SK-N-SH treated with all-trans-retinoic acid at 6 μM for 48 hours (cell line): ENCODE data around the gene ZNF2.

Source experiments
- ATAC-seq: fragments of 200-7000 bp; cut with Tn5 transposase; 3 replicates; pipeline ENCODE4 v1.9.1; 2020; ENCODE audit warnings: mild to moderate bottlenecking, moderate library complexity
- ARNTL ChIP-seq: fragments of 450-650 bp; formaldehyde crosslinking; IDR thresholded peaks from 2 replicates; pipeline ENCODE4 v1.5.0; 2020; ENCODE audit warnings: low read depth, mild to moderate bottlenecking, moderate library complexity, borderline replicate concordance
- BACH2 ChIP-seq: fragments of 250-450 bp; sonication (Bioruptor Pico); IDR thresholded peaks from 2 replicates; pipeline ENCODE4 v1.9.0; 2021; ENCODE audit warnings: mild to moderate bottlenecking, borderline replicate concordance
- CREB5 ChIP-seq: fragments of 250-450 bp; sonication (Bioruptor Pico); IDR thresholded peaks from 2 replicates; pipeline ENCODE4 v1.5.1; 2020; ENCODE audit warnings: low read depth, mild to moderate bottlenecking, moderate library complexity
- CSDC2 ChIP-seq: fragments of 250-450 bp; sonication (Bioruptor Pico); IDR thresholded peaks from 2 replicates; pipeline ENCODE4 v1.5.0; 2020; ENCODE audit warnings: mild to moderate bottlenecking, moderate library complexity
- CSRNP3 ChIP-seq: fragments of 250-450 bp; sonication (Bioruptor Pico); IDR thresholded peaks from 2 replicates; pipeline ENCODE4 v1.5.1; 2021; ENCODE audit warnings: mild to moderate bottlenecking, moderate library complexity
- ESRRG ChIP-seq: fragments of 250-450 bp; sonication (Bioruptor Pico); IDR thresholded peaks from 2 replicates; pipeline ENCODE4 v1.6.1; 2021; ENCODE audit warnings: mild to moderate bottlenecking
- GLIS3 ChIP-seq: fragments of 250-450 bp; sonication (Bioruptor Pico); IDR thresholded peaks from 2 replicates; pipeline ENCODE4 v1.5.0; 2020; ENCODE audit warnings: mild to moderate bottlenecking, moderate library complexity
- OSR1 ChIP-seq: fragments of 250-450 bp; sonication (Bioruptor Pico); IDR thresholded peaks from 2 replicates; pipeline ENCODE4 v1.8.0; 2022; ENCODE audit warnings: moderate library complexity, mild to moderate bottlenecking, inconsistent platforms
- PATZ1 ChIP-seq: fragments of 250-450 bp; sonication (Bioruptor Pico); IDR thresholded peaks from 2 replicates; pipeline ENCODE4 v1.8.0; 2020; ENCODE audit warnings: mild to moderate bottlenecking, moderate library complexity, borderline replicate concordance
- PPARA ChIP-seq: fragments of 250-450 bp; sonication (Bioruptor Pico); IDR thresholded peaks from 2 replicates; pipeline ENCODE4 v1.5.0; 2020; ENCODE audit warnings: mild to moderate bottlenecking, borderline replicate concordance
- RARB ChIP-seq: fragments of 250-450 bp; sonication (Bioruptor Pico); IDR thresholded peaks from 2 replicates; pipeline ENCODE4 v1.8.0; 2021; ENCODE audit warnings: mild to moderate bottlenecking, moderate library complexity
- SNAI2 ChIP-seq: fragments of 250-450 bp; sonication (Bioruptor Pico); IDR thresholded peaks from 2 replicates; pipeline ENCODE4 v1.5.0; 2020; ENCODE audit warnings: mild to moderate bottlenecking, moderate library complexity
- TCF4 ChIP-seq: fragments of 250-450 bp; sonication (Bioruptor Pico); IDR thresholded peaks from 2 replicates; pipeline ENCODE4 v1.8.0; 2021; ENCODE audit warnings: mild to moderate bottlenecking, moderate library complexity, borderline replicate concordance
- TOX ChIP-seq: fragments of 250-450 bp; sonication (Bioruptor Pico); IDR thresholded peaks from 2 replicates; pipeline ENCODE4 v1.8.0; 2021; ENCODE audit warnings: mild to moderate bottlenecking, moderate library complexity, borderline replicate concordance
- TSHZ2 ChIP-seq: fragments of 250-450 bp; sonication (Bioruptor Pico); IDR thresholded peaks from 2 replicates; pipeline ENCODE4 v1.5.0; 2020; ENCODE audit warnings: mild to moderate bottlenecking, moderate library complexity
- ZC3H10 ChIP-seq: fragments of 250-450 bp; sonication (Bioruptor Pico); IDR thresholded peaks from 2 replicates; pipeline ENCODE4 v1.5.1; 2021; ENCODE audit warnings: mild to moderate bottlenecking, moderate library complexity
- ZFP3 ChIP-seq: fragments of 250-450 bp; sonication (Bioruptor Pico); IDR thresholded peaks from 2 replicates; pipeline ENCODE4 v1.5.0; 2020; ENCODE audit warnings: mild to moderate bottlenecking, moderate library complexity
- ZFP30 ChIP-seq: fragments of 450-650 bp; formaldehyde crosslinking; IDR thresholded peaks from 2 replicates; pipeline ENCODE4 v1.5.0; 2022; ENCODE audit warnings: mild to moderate bottlenecking, moderate library complexity
- ZNF70 ChIP-seq: fragments of 450-650 bp; formaldehyde crosslinking; IDR thresholded peaks from 2 replicates; pipeline ENCODE4 v1.5.0; 2020; ENCODE audit warnings: mild to moderate bottlenecking, moderate library complexity
- ZNF8 ChIP-seq: fragments of 450-650 bp; formaldehyde crosslinking; IDR thresholded peaks from 2 replicates; pipeline ENCODE4 v1.5.0; 2020; ENCODE audit warnings: mild to moderate bottlenecking, moderate library complexity

ZNF2 gene

GRCh38 chr2:95159690-95160449 lies 5.7 kb upstream of the ZNF2 start, which contains the start of gene ZNF514:
Gene ZNF514 (minus strand): TSS chr2:95159848. CDS start chr2:95153253, 6,595 bp downstream.
- peak; percentile 86 for ATAC-seq
- TF ChIP-seq GLIS3 (CRISPR knock-in tag) (no peak), CSRNP3 (no peak), ESRRG (CRISPR knock-in tag) (no peak), ZFP3 (CRISPR knock-in tag) (no peak), ZNF70 (CRISPR knock-in tag) (no peak), OSR1 (CRISPR knock-in tag) (no peak), PATZ1 (CRISPR knock-in tag) (no peak), TOX (CRISPR knock-in tag) (no peak), SNAI2 (no peak), ARNTL (CRISPR knock-in tag) (no peak), TCF4 (CRISPR knock-in tag) (no peak), CREB5 (CRISPR knock-in tag) (no peak), ZC3H10 (CRISPR knock-in tag) (no peak), RARB (no peak), PPARA (CRISPR knock-in tag) (no peak), BACH2 (CRISPR knock-in tag) (no peak), TSHZ2 (no peak), CSDC2 (CRISPR knock-in tag) (no peak)

- TF ChIP-seq ZNF8 (CRISPR knock-in tag) (no peak), OSR1 (CRISPR knock-in tag) (no peak), ZFP30 (CRISPR knock-in tag) (no peak), CREB5 (CRISPR knock-in tag) (no peak), SNAI2 (no peak), ZC3H10 (CRISPR knock-in tag) (no peak), ARNTL (CRISPR knock-in tag) (no peak), ZNF70 (CRISPR knock-in tag) (no peak), TSHZ2 (no peak), PATZ1 (CRISPR knock-in tag) (no peak), ESRRG (CRISPR knock-in tag) (no peak), TCF4 (CRISPR knock-in tag) (no peak), GLIS3 (CRISPR knock-in tag) (no peak)
- ATAC-seq: peak; percentile 42; the same call in 2 of the 3 replicates
These were observed 609 bp upstream of the ZNF2 start for GRCh38 chr2:95165030-95165370.
